Duodenal mucosa (tissue), 2 donors: ENCODE measurements around the gene KRT222.

Experiments used
- H3K27ac ChIP-seq: one replicate; pipeline ENCODE4 v1.7.0; 2013; ENCODE audit warnings: low read depth, low read length
- H3K27me3 ChIP-seq, 2 donors: one replicate each; pipeline ENCODE4 v1.7.0; 2013; ENCODE audit warnings: low read length in 2 of 2, control low read depth in 1 of 2; ENCODE audit not compliant: insufficient read depth in 2 of 2, control insufficient read depth in 1 of 2
- H3K36me3 ChIP-seq, 2 donors: one replicate each; pipeline ENCODE4 v1.7.0; 2013; ENCODE audit warnings: low read length in 2 of 2, control low read depth in 1 of 2; ENCODE audit not compliant: insufficient read depth in 2 of 2, control insufficient read depth in 1 of 2
- H3K4me1 ChIP-seq, 2 donors: one replicate each; pipeline ENCODE4 v1.7.0; 2013; ENCODE audit warnings: low read length in 2 of 2, control low read depth in 1 of 2; ENCODE audit not compliant: insufficient read depth in 2 of 2, control insufficient read depth in 1 of 2
- H3K4me3 ChIP-seq, 2 donors: one replicate each; pipeline ENCODE4 v1.7.0; 2013; ENCODE audit warnings: low read length in 2 of 2, low read depth in 1 of 2
- H3K9ac ChIP-seq, 2 donors: one replicate each; pipeline ENCODE4 v1.7.0; 2013; ENCODE audit warnings: low read length in 2 of 2, low read depth in 1 of 2
- H3K9me3 ChIP-seq, 2 donors: one replicate each; pipeline ENCODE4 v1.7.0; 2013; ENCODE audit warnings: low read length in 2 of 2, control low read depth in 1 of 2; ENCODE audit not compliant: control insufficient read depth in 1 of 2

KRT222 gene

GRCh38 chr17:40695874-40696472 lies 31.0 kb upstream of the KRT222 start:
- Histone ChIP-seq H3K27ac (no peak overlapping the region), H3K4me3 (no peak overlapping the region), H3K9ac (no peak overlapping the region), H3K27me3 (peaks cover 0 to 2% of the 10 kb centered on the region in 2 donors), H3K9me3 (no peaks in the 10 kb centered on the region), H3K4me1 (no peaks in the 10 kb centered on the region), H3K36me3 (no peaks in the 10 kb centered on the region)

- Histone ChIP-seq H3K4me3 (no peak overlapping the region), H3K9me3 (no peaks in the 10 kb centered on the region), H3K36me3 (no peaks in the 10 kb centered on the region), H3K27ac (no peak overlapping the region), H3K4me1 (no peaks in the 10 kb centered on the region), H3K27me3 (peaks cover 0 to 2% of the 10 kb centered on the region in 2 donors), H3K9ac (no peak overlapping the region)
These were observed 29.6 kb upstream of the KRT222 start for GRCh38 chr17:40694584-40694983.

GRCh38 chr17:40687106-40687505 lies 22.1 kb upstream of the KRT222 start:
- Histone ChIP-seq H3K27me3 (peaks cover 0 to under 1% of the 10 kb centered on the region in 2 donors), H3K9ac (no peak overlapping the region), H3K36me3 (no peaks in the 10 kb centered on the region), H3K4me3 (no peak overlapping the region), H3K27ac (no peak overlapping the region), H3K9me3 (no peaks in the 10 kb centered on the region), H3K4me1 (no peaks in the 10 kb centered on the region)

- Histone ChIP-seq H3K4me1 (no peaks in the 10 kb centered on the region), H3K36me3 (no peaks in the 10 kb centered on the region), H3K27me3 (peaks cover 0 to 4% of the 10 kb centered on the region in 2 donors), H3K9me3 (no peaks in the 10 kb centered on the region), H3K9ac (no peak overlapping the region), H3K4me3 (no peak overlapping the region), H3K27ac (no peak overlapping the region)
These were observed 21.2 kb upstream of the KRT222 start for GRCh38 chr17:40686192-40686591.

- H3K27me3 ChIP-seq = peaks cover 4 to 12% of the 10 kb centered on the region in 2 donors
- no peaks in the 10 kb centered on the region for H3K36me3 ChIP-seq
- no peaks in the 10 kb centered on the region for H3K4me1 ChIP-seq
- no peaks in the 10 kb centered on the region for H3K9me3 ChIP-seq
- H3K27ac ChIP-seq = no peak overlapping the region
- no peak overlapping the region for H3K9ac ChIP-seq
- no peak overlapping the region for H3K4me3 ChIP-seq
These were observed 16.0 kb upstream of the KRT222 start for GRCh38 chr17:40680998-40681397.

- no peak overlapping the region for H3K27ac ChIP-seq
- no peak overlapping the region for H3K9ac ChIP-seq
- H3K36me3 ChIP-seq = no peaks in the 10 kb centered on the region
- H3K27me3 ChIP-seq = peaks cover 4 to 12% of the 10 kb centered on the region in 2 donors
- H3K9me3 ChIP-seq = no peaks in the 10 kb centered on the region
- H3K4me1 ChIP-seq = no peaks in the 10 kb centered on the region
- no peak overlapping the region for H3K4me3 ChIP-seq
These were observed 14.5 kb upstream of the KRT222 start for GRCh38 chr17:40679523-40679907.

- H3K36me3 ChIP-seq = no peaks in the 10 kb centered on the region
- H3K27ac ChIP-seq = no peak overlapping the region
- H3K4me3 ChIP-seq = no peak overlapping the region
- no peak overlapping the region for H3K9ac ChIP-seq
- H3K9me3 ChIP-seq = no peaks in the 10 kb centered on the region
- H3K27me3 ChIP-seq = peaks cover 4 to 12% of the 10 kb centered on the region in 2 donors
- no peaks in the 10 kb centered on the region for H3K4me1 ChIP-seq
These were observed 14.0 kb upstream of the KRT222 start for GRCh38 chr17:40678902-40679522.

GRCh38 chr17:40675905-40676304 lies 10.9 kb upstream of the KRT222 start:
- peaks cover 0 to 12% of the 10 kb centered on the region in 2 donors for H3K27me3 ChIP-seq
- no peaks in the 10 kb centered on the region for H3K4me1 ChIP-seq
- no peaks in the 10 kb centered on the region for H3K9me3 ChIP-seq
- H3K36me3 ChIP-seq = no peaks in the 10 kb centered on the region
- no peak overlapping the region for H3K4me3 ChIP-seq
- no peak overlapping the region for H3K27ac ChIP-seq
- H3K9ac ChIP-seq = no peak overlapping the region

GRCh38 chr17:40672654-40673053 lies 7.7 kb upstream of the KRT222 start:
- Histone ChIP-seq H3K9ac (no peak overlapping the region), H3K4me1 (no peaks in the 10 kb centered on the region), H3K9me3 (no peaks in the 10 kb centered on the region), H3K4me3 (no peak overlapping the region), H3K27ac (no peak overlapping the region), H3K36me3 (no peaks in the 10 kb centered on the region), H3K27me3 (peaks cover 0 to 4% of the 10 kb centered on the region in 2 donors)

GRCh38 chr17:40671282-40671681 lies 6.3 kb upstream of the KRT222 start:
- Histone ChIP-seq H3K36me3 (no peaks in the 10 kb centered on the region), H3K9ac (no peak overlapping the region), H3K4me3 (no peak overlapping the region), H3K27me3 (no peaks in the 10 kb centered on the region), H3K4me1 (peaks cover under 1 to 5% of the 10 kb centered on the region in 2 donors), H3K27ac (no peak overlapping the region), H3K9me3 (no peaks in the 10 kb centered on the region)
